ENCODE measurements around the gene COMMD6. TPM values are rescaled to one million over a fixed set of nuclear protein-coding genes. Genes with fewer than 3 reads are reported as not detected.

Gene COMMD6
- total RNA-seq, 1 donor from 2014 or later = 209 TPM

DNA sequence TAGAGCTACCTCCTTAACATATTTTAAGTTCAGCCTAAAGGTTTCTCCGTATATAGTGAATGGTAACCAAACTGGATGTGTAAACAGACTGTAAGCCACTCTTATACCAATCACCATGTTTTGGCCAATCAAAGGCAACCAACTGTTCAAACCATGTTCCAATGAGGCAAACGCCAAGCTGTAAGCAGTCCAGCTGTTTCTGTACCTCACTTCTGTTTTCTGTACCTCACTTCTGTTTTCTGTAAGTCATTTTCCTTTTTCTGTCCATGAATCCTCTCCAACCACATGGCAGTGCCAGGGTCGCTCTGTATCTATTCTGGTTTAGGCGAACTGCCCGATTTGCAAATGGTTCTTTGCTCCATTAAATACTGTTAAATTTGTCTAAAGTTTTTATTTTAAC, 24.4 kb downstream of the COMMD6 start:
- no peaks in the 10 kb centered on the region for H3K27me3 Mint-ChIP-seq (ENCODE audit: low read depth, unreplicated experiment)
- H3K36me3 ChIP-seq (ENCODE audit: insufficient read depth, low read length) = no peaks in the 10 kb centered on the region
- no peak overlapping the region for H3K27ac ChIP-seq (ENCODE audit: low read depth, low read length)
- H3K4me3 Mint-ChIP-seq (ENCODE audit: unreplicated experiment) = no peak overlapping the region
- no peak for TF ChIP-seq EZH2 (IDR thresholded peaks at IDR 0.05; ENCODE audit: insufficient read depth, low read length)
- no peak for TF ChIP-seq CTCF (IDR thresholded peaks at IDR 0.05; ENCODE audit: insufficient read depth, low read depth, low read length)
- no peaks in the 10 kb centered on the region for H3K4me1 ChIP-seq (ENCODE audit: insufficient read depth, low read length)
- no peak overlapping the region for H2AFZ ChIP-seq (ENCODE audit: low read depth, low read length)
- H3K4me3 ChIP-seq (ENCODE audit: insufficient read depth, low read depth, low read length) = no peak overlapping the region
- no peaks in the 10 kb centered on the region for H3K9me3 Mint-ChIP-seq (ENCODE audit: unreplicated experiment)
- no peaks in the 10 kb centered on the region for H3K79me2 ChIP-seq (ENCODE audit: insufficient read depth, low read length)
- DNase-seq (ENCODE audit: low read depth) (no peak), FAIRE-seq (no peak)
- no peaks in the 10 kb centered on the region for H3K9me3 ChIP-seq (ENCODE audit: insufficient read depth, low read depth, low read length)
- H3K4me1 Mint-ChIP-seq (ENCODE audit: low read depth, unreplicated experiment) = peaks cover 16% of the 10 kb centered on the region
- no peaks in the 10 kb centered on the region for H4K20me1 ChIP-seq (ENCODE audit: insufficient read depth, low read length)
- no peak overlapping the region for H3K9ac ChIP-seq (ENCODE audit: low read length)
- no peak overlapping the region for H3K27ac Mint-ChIP-seq (ENCODE audit: unreplicated experiment)
- no peaks in the 10 kb centered on the region for H3K27me3 ChIP-seq (ENCODE audit: insufficient read depth, low read length)
- no peaks in the 10 kb centered on the region for H3K36me3 Mint-ChIP-seq (ENCODE audit: low read depth, unreplicated experiment)
- H3K4me2 ChIP-seq (ENCODE audit: low read length) = no peak overlapping the region

GRCh38 chr13:75512253-75512652, 25.4 kb downstream of the COMMD6 start:
- no peak for FAIRE-seq
- Histone ChIP-seq H3K4me2 (ENCODE audit: low read length) (no peak overlapping the region), H3K4me1 (ENCODE audit: insufficient read depth, low read length) (no peaks in the 10 kb centered on the region), H3K9me3 (ENCODE audit: insufficient read depth, low read depth, low read length) (no peaks in the 10 kb centered on the region), H4K20me1 (ENCODE audit: insufficient read depth, low read length) (no peaks in the 10 kb centered on the region), H3K36me3 (ENCODE audit: insufficient read depth, low read length) (no peaks in the 10 kb centered on the region), H3K27me3 (ENCODE audit: insufficient read depth, low read length) (no peaks in the 10 kb centered on the region), H3K4me3 (ENCODE audit: insufficient read depth, low read depth, low read length) (no peak overlapping the region), H2AFZ (ENCODE audit: low read depth, low read length) (no peak overlapping the region), H3K79me2 (ENCODE audit: insufficient read depth, low read length) (no peaks in the 10 kb centered on the region), H3K27ac (ENCODE audit: low read depth, low read length) (no peak overlapping the region), H3K9ac (ENCODE audit: low read length) (no peak overlapping the region)
- Mint-ChIP-seq H3K27me3 (ENCODE audit: low read depth, unreplicated experiment) (peaks cover 2% of the 10 kb centered on the region), H3K27ac (ENCODE audit: unreplicated experiment) (peak overlapping the region; percentile 79), H3K4me1 (ENCODE audit: low read depth, unreplicated experiment) (peaks cover 16% of the 10 kb centered on the region), H3K9me3 (ENCODE audit: unreplicated experiment) (no peaks in the 10 kb centered on the region), H3K4me3 (ENCODE audit: unreplicated experiment) (no peak overlapping the region), H3K36me3 (ENCODE audit: low read depth, unreplicated experiment) (no peaks in the 10 kb centered on the region)
- no peak for DNase-seq (ENCODE audit: low read depth)
- no peak for TF ChIP-seq CTCF (IDR thresholded peaks at IDR 0.05; ENCODE audit: insufficient read depth, low read depth, low read length)
- no peak for TF ChIP-seq EZH2 (IDR thresholded peaks at IDR 0.05; ENCODE audit: insufficient read depth, low read length)

DNA sequence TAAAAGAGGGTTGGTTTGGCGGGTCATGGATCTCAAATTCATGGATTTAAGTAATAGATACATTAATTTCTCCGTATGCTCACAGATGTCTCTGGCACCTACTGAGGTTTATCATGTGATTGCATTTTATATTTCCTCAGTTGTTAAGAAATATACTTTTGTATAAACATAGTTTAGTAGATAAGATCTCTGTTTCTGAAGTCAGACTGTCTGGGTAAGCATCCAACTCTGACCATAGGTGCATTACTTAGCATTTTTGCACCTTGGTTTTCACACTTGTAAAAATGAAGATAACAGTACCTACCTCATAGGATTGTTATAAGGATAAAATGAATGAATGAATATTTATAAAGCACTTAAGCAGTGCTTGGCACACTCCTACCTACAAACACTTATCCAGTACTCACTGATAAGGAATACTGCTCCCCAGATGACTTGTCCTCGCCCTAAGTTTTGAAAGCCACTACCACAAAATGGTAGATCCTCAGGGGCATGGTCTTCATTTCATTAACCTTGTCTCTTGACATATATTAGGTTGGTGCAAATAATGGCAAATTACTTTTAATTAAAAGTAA, 26.5 kb downstream of the COMMD6 start:
- Histone ChIP-seq H3K79me2 (ENCODE audit: insufficient read depth, low read length) (no peaks in the 10 kb centered on the region), H3K9me3 (ENCODE audit: insufficient read depth, low read depth, low read length) (no peaks in the 10 kb centered on the region), H4K20me1 (ENCODE audit: insufficient read depth, low read length) (no peaks in the 10 kb centered on the region), H3K36me3 (ENCODE audit: insufficient read depth, low read length) (no peaks in the 10 kb centered on the region), H3K4me1 (ENCODE audit: insufficient read depth, low read length) (no peaks in the 10 kb centered on the region), H3K27me3 (ENCODE audit: insufficient read depth, low read length) (no peaks in the 10 kb centered on the region), H3K9ac (ENCODE audit: low read length) (no peak overlapping the region), H3K27ac (ENCODE audit: low read depth, low read length) (no peak overlapping the region), H3K4me2 (ENCODE audit: low read length) (no peak overlapping the region), H2AFZ (ENCODE audit: low read depth, low read length) (no peak overlapping the region), H3K4me3 (ENCODE audit: insufficient read depth, low read depth, low read length) (no peak overlapping the region)
- H3K27ac Mint-ChIP-seq (ENCODE audit: unreplicated experiment) = no peak overlapping the region
- no peak for FAIRE-seq
- no peak overlapping the region for H3K4me3 Mint-ChIP-seq (ENCODE audit: unreplicated experiment)
- H3K27me3 Mint-ChIP-seq (ENCODE audit: low read depth, unreplicated experiment) = peaks cover 2% of the 10 kb centered on the region
- no peaks in the 10 kb centered on the region for H3K9me3 Mint-ChIP-seq (ENCODE audit: unreplicated experiment)
- DNase-seq (ENCODE audit: low read depth) = no peak
- TF ChIP-seq CTCF (IDR thresholded peaks at IDR 0.05; ENCODE audit: insufficient read depth, low read depth, low read length) (no peak), EZH2 (IDR thresholded peaks at IDR 0.05; ENCODE audit: insufficient read depth, low read length) (no peak)
- peaks cover 16% of the 10 kb centered on the region for H3K4me1 Mint-ChIP-seq (ENCODE audit: low read depth, unreplicated experiment)
- H3K36me3 Mint-ChIP-seq (ENCODE audit: low read depth, unreplicated experiment) = no peaks in the 10 kb centered on the region
